KMS-11 (cell line): ENCODE results near the gene THG1L.

ENCODE experiments used
- H2AFZ ChIP-seq: fragments of 200-600 bp; sonication (generic); 2 replicates; pipeline ENCODE4 v1.6.1; 2016; ENCODE audit warnings: antibody characterized with exemption, mixed run types, low read depth
- H3K27ac ChIP-seq: fragments of 200-600 bp; sonication (generic); 2 replicates; pipeline ENCODE4 v1.6.1; 2016; ENCODE audit warnings: mild to moderate bottlenecking, mixed run types
- H3K27me3 ChIP-seq: fragments of 200-600 bp; sonication (generic); 2 replicates; pipeline ENCODE4 v1.6.1; 2017; ENCODE audit warnings: mild to moderate bottlenecking, low read depth, mixed run types, moderate library complexity; ENCODE audit not compliant: insufficient read depth
- H3K36me3 ChIP-seq: fragments of 200-600 bp; sonication (generic); 2 replicates; pipeline ENCODE4 v1.6.1; 2017; ENCODE audit warnings: mild to moderate bottlenecking, mixed run types; ENCODE audit not compliant: insufficient read depth
- H3K4me1 ChIP-seq: fragments of 200-600 bp; sonication (generic); 2 replicates; pipeline ENCODE4 v1.6.1; 2016; ENCODE audit warnings: mild to moderate bottlenecking, low read depth, mixed run types; ENCODE audit not compliant: poor library complexity, severe bottlenecking
- H3K4me2 ChIP-seq: fragments of 200-600 bp; sonication (generic); 2 replicates; pipeline ENCODE4 v1.7.0; 2016; ENCODE audit warnings: mild to moderate bottlenecking, mixed run types
- H3K4me3 ChIP-seq: fragments of 200-600 bp; sonication (generic); IDR thresholded peaks from 2 replicates; pipeline ENCODE4 v1.6.1; 2017; ENCODE audit warnings: low read depth, low read length, mixed read lengths; ENCODE audit not compliant: insufficient read depth
- H3K79me2 ChIP-seq: fragments of 200-600 bp; sonication (generic); 2 replicates; pipeline ENCODE4 v1.6.1; 2016; ENCODE audit warnings: low read depth, mixed run types; ENCODE audit not compliant: insufficient read depth
- H3K9ac ChIP-seq: fragments of 200-600 bp; sonication (generic); 2 replicates; pipeline ENCODE4 v1.6.1; 2016; ENCODE audit warnings: mild to moderate bottlenecking, mixed run types
- H4K20me1 ChIP-seq: fragments of 200-600 bp; sonication (generic); 2 replicates; pipeline ENCODE4 v1.6.1; 2016; ENCODE audit warnings: mild to moderate bottlenecking, mixed run types; ENCODE audit not compliant: insufficient read depth
- CTCF ChIP-seq: fragments of 200-600 bp; sonication (generic); conservative IDR thresholded peaks from 2 replicates; pipeline ENCODE4 v1.6.1; 2017; ENCODE audit warnings: low read depth, mild to moderate bottlenecking, antibody characterized with exemption, low read length, moderate library complexity, mixed read lengths

The THG1L gene

GRCh38 chr5:157747766-157748700 is 16.8 kb downstream of the THG1L start:
- Histone ChIP-seq H3K27ac (no peak overlapping the region), H3K9ac (no peak overlapping the region)

GRCh38 chr5:157748760-157749461 is 17.7 kb downstream of the THG1L start:
- Histone ChIP-seq H3K4me3 (no peak overlapping the region), H3K4me1 (peaks cover 14% of the 10 kb centered on the region), H3K79me2 (no peaks in the 10 kb centered on the region), H3K9ac (no peak overlapping the region), H3K27me3 (no peaks in the 10 kb centered on the region), H2AFZ (no peak overlapping the region), H4K20me1 (no peaks in the 10 kb centered on the region), H3K36me3 (no peaks in the 10 kb centered on the region), H3K4me2 (no peak overlapping the region), H3K27ac (no peak overlapping the region)
- TF ChIP-seq CTCF = no peak

More at GRCh38 chr5:157747766-157748700, 16.8 kb downstream of the THG1L start:
- no peak overlapping the region for H2AFZ ChIP-seq
- TF ChIP-seq CTCF = no peak
- no peaks in the 10 kb centered on the region for H4K20me1 ChIP-seq
- no peaks in the 10 kb centered on the region for H3K36me3 ChIP-seq
- H3K4me3 ChIP-seq = no peak overlapping the region
- no peak overlapping the region for H3K4me2 ChIP-seq
- no peaks in the 10 kb centered on the region for H3K27me3 ChIP-seq
- peaks cover 14% of the 10 kb centered on the region for H3K4me1 ChIP-seq
- no peaks in the 10 kb centered on the region for H3K79me2 ChIP-seq

GRCh38 chr5:157749462-157749799 is 18.2 kb downstream of the THG1L start:
- no peaks in the 10 kb centered on the region for H3K79me2 ChIP-seq
- no peaks in the 10 kb centered on the region for H4K20me1 ChIP-seq
- no peak for TF ChIP-seq CTCF
- no peak overlapping the region for H3K4me2 ChIP-seq
- no peaks in the 10 kb centered on the region for H3K36me3 ChIP-seq
- no peak overlapping the region for H2AFZ ChIP-seq
- no peak overlapping the region for H3K9ac ChIP-seq
- H3K27me3 ChIP-seq = no peaks in the 10 kb centered on the region
- H3K27ac ChIP-seq = no peak overlapping the region
- peaks cover 14% of the 10 kb centered on the region for H3K4me1 ChIP-seq
- H3K4me3 ChIP-seq = no peak overlapping the region

- Histone ChIP-seq H3K27me3 (no peaks in the 10 kb centered on the region), H3K4me3 (no peak overlapping the region), H3K36me3 (no peaks in the 10 kb centered on the region), H4K20me1 (no peaks in the 10 kb centered on the region), H3K4me2 (no peak overlapping the region), H2AFZ (no peak overlapping the region), H3K9ac (no peak overlapping the region), H3K27ac (no peak overlapping the region), H3K79me2 (no peaks in the 10 kb centered on the region), H3K4me1 (peaks cover 6% of the 10 kb centered on the region)
- no peak for TF ChIP-seq CTCF
These were observed 19.1 kb downstream of the THG1L start for GRCh38 chr5:157750320-157750719.
